Measurements from ENCODE around the gene FZD10.

FZD10 gene

DNA sequence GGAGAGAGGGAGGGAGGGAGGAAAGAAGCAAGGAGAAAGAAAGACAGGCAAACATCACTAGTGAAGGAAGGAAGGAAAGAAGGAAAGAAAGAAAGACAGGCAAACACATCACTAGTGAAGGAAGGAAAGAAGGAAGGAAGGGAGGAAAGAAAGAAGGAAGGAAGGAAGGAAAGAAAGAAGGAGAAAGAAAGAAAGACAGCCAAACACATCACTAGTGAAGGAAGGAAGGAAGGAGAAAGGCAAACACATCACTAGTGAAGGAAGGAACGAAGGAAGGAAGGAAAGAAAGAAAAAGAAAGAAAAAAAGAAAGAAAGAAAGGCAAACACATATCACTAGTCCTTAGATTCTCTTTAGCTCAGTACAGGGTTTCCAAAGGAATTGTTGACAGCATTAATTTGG, 5.3 kb downstream of the FZD10 start:
- TF ChIP-seq, protein P1, sequence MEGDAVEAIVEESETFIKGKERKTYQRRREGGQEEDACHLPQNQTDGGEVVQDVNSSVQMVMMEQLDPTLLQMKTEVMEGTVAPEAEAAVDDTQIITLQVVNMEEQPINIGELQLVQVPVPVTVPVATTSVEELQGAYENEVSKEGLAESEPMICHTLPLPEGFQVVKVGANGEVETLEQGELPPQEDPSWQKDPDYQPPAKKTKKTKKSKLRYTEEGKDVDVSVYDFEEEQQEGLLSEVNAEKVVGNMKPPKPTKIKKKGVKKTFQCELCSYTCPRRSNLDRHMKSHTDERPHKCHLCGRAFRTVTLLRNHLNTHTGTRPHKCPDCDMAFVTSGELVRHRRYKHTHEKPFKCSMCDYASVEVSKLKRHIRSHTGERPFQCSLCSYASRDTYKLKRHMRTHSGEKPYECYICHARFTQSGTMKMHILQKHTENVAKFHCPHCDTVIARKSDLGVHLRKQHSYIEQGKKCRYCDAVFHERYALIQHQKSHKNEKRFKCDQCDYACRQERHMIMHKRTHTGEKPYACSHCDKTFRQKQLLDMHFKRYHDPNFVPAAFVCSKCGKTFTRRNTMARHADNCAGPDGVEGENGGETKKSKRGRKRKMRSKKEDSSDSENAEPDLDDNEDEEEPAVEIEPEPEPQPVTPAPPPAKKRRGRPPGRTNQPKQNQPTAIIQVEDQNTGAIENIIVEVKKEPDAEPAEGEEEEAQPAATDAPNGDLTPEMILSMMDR (IDR thresholded peaks at IDR 0.05) = no peak
- no peak overlapping the region for H3K27ac ChIP-seq
- H3K27me3 ChIP-seq = peaks cover 0 to 59% of the 10 kb centered on the region in 2 donors
- no peaks in the 10 kb centered on the region for H3K36me3 ChIP-seq
- peaks cover 0 to 13% (median 9%) of the 10 kb centered on the region in 4 donors for H3K4me1 ChIP-seq
- no peak overlapping the region for H3K4me3 ChIP-seq
- no peaks in the 10 kb centered on the region for H3K9me3 ChIP-seq
- intact Hi-C loops (cut with DNase I; ENCODE audit: low total_unique reads) = no loop called here
- DNase-seq = no peak

GRCh38 chr12:130169256-130169655, 7.0 kb downstream of the FZD10 start:
- H3K27me3 ChIP-seq = peaks cover 0 to 44% of the 10 kb centered on the region in 2 donors
- no peaks in the 10 kb centered on the region for H3K36me3 ChIP-seq
- intact Hi-C loops (cut with DNase I; ENCODE audit: low total_unique reads) = no loop called here
- no peak for DNase-seq
- no peak overlapping the region for H3K27ac ChIP-seq
- H3K9me3 ChIP-seq = no peaks in the 10 kb centered on the region
- no peak overlapping the region for H3K4me3 ChIP-seq
- H3K4me1 ChIP-seq = no peaks in the 10 kb centered on the region
- TF ChIP-seq, protein P1 (IDR thresholded peaks at IDR 0.05) = no peak

DNA sequence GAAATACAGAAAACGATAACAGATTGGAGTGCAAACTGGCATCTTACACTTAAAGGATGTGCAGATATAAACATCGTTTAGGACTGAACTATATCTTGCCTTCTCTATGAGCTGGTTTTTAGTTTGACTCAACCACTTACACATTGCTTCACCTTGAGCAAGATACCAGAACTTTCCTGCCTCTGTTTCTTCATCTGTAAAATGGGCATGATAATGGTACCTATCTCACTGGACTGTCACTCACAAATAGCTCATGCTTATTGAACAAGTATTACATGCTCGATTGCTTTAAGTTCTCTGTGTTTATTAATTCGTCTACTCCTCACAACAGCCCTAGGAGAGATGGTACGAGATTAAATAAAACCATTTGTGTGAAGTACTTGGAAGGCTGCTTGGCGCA, 7.7 kb downstream of the FZD10 start:
- intact Hi-C loops (cut with DNase I; ENCODE audit: low total_unique reads) = no loop called here
- Histone ChIP-seq H3K27me3 (peaks cover 0 to 38% of the 10 kb centered on the region in 2 donors), H3K4me3 (no peak overlapping the region), H3K4me1 (no peaks in the 10 kb centered on the region), H3K36me3 (no peaks in the 10 kb centered on the region), H3K9me3 (no peaks in the 10 kb centered on the region), H3K27ac (no peak overlapping the region)
- TF ChIP-seq, protein P1 (IDR thresholded peaks at IDR 0.05) = no peak
- DNase-seq = no peak

GRCh38 chr12:130170611-130171010, 8.3 kb downstream of the FZD10 start:
- TF ChIP-seq, protein P1 (IDR thresholded peaks at IDR 0.05) = no peak
- intact Hi-C loops (cut with DNase I; ENCODE audit: low total_unique reads) = no loop called here
- no peaks in the 10 kb centered on the region for H3K4me1 ChIP-seq
- no peaks in the 10 kb centered on the region for H3K9me3 ChIP-seq
- no peak for DNase-seq
- no peaks in the 10 kb centered on the region for H3K36me3 ChIP-seq
- peaks cover 0 to 31% of the 10 kb centered on the region in 2 donors for H3K27me3 ChIP-seq
- no peak overlapping the region for H3K27ac ChIP-seq
- no peak overlapping the region for H3K4me3 ChIP-seq

GRCh38 chr12:130177635-130178242, 15.5 kb downstream of the FZD10 start:
- no peaks in the 10 kb centered on the region for H3K4me1 ChIP-seq
- no peak overlapping the region for H3K27ac ChIP-seq
- peaks cover 0 to 23% (median 8%) of the 10 kb centered on the region in 3 donors for H3K9me3 ChIP-seq
- TF ChIP-seq, protein P1 (IDR thresholded peaks at IDR 0.05) = no peak
- peaks cover 0 to 18% of the 10 kb centered on the region in 2 donors for H3K27me3 ChIP-seq
- H3K36me3 ChIP-seq = no peaks in the 10 kb centered on the region
- no peak overlapping the region for H3K4me3 ChIP-seq
- intact Hi-C loops (cut with DNase I; ENCODE audit: low total_unique reads) = no loop called here
- no peak for DNase-seq

DNA sequence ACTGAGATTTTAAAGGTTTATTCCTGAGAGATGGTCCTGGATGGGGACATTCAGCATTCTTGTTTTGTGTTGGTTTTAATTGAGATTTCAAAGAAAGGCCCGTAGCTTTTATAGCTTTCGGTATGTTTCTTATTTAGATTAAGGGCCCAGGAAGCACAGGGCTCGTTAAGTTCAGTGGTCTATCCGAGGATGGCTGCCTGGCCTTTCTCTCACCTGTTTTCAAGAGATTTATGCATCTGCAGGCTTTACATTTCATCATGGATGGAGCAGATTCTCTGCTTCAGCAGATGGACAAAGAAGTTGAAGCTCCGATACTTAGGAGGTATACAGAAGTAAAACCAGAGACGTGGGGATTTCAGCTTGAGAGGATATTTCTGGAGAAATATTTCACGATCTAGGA, 16.0 kb downstream of the FZD10 start:
- Histone ChIP-seq H3K27me3 (peaks cover 0 to 18% of the 10 kb centered on the region in 2 donors), H3K9me3 (peaks cover 0 to 23% (median 8%) of the 10 kb centered on the region in 3 donors), H3K36me3 (no peaks in the 10 kb centered on the region), H3K4me1 (no peaks in the 10 kb centered on the region), H3K27ac (no peak overlapping the region), H3K4me3 (no peak overlapping the region)
- TF ChIP-seq, protein P1 (IDR thresholded peaks at IDR 0.05) = no peak
- intact Hi-C loops (cut with DNase I; ENCODE audit: low total_unique reads) = no loop called here
- no peak for DNase-seq

Data from tibial artery (tissue), 4 donors.